ENCODE results near the gene DPM2.

Gene DPM2

DNA sequence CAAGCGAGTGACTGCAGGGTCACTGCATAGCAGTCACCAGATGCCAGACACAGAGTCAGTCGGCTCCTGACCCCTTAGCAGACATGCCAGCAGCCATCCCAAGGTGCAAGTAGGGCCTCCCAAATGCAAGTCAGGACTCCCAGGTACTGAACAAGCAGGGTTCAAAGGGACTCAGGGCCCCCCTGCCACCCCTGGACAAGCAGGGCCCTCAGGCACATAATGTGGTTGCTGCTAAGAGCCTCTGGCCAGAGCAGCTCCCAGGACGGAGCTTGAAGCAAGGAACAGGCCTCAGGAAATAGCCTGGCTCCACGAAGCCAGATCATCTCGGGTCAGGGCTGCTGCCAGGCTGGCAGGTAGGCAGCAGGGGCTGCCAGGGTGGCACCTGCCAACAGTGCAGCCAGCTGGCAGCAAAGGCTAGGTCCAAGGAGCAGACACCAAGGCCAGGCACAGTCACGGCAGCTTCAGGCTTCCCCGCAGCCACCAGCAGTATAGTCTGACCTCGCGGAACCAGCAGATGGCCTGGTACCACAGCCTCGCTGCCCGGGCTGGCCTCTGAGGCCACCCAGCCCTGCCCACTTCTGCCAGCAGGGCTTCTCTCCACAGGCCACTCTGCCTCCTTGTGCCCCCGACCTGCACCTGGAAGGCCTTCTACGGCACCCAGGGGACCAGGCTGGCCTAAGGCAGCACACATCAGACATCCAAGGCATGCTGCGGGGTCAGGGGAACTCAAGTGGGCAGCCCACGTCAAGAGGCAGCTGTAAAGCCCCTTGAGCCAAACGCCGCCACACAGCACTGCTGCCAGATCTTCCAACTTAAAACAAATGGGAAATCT lies 35.7 kb upstream of the DPM2 start:
- no peak for DNase-seq (ENCODE audit: low spot score)

DNA sequence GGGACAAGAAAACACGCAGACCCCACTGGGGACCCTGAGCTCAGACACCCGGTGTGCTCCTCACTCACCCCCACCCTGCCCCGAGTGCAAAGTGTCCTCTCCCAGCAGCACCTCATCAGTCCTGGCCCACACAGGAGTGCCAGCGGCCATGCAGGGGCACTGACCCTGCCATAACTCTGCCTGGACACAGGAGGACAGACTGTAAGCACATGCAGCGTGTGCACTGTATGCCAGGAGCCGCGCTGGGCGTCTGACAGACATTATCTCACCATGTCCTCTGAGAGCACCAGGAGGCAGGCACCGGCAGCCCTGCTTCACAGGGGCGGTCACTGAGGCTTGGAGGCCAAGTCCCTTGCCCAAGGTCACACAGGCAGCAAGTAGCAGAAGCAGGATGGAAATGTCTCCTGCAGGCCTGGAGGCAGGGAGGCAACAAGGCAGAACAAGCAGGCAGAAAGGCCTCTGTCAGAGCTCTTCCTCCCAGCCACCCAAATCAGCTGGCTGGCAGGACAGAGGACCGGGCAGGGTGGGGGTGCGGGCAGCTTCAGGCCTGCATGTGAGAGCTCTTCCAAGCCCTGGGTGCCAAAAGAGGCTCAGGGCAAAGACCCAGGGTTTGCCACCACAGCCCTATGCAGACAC lies 34.7 kb upstream of the DPM2 start:
- DNase-seq (ENCODE audit: low spot score): no peak

DNA sequence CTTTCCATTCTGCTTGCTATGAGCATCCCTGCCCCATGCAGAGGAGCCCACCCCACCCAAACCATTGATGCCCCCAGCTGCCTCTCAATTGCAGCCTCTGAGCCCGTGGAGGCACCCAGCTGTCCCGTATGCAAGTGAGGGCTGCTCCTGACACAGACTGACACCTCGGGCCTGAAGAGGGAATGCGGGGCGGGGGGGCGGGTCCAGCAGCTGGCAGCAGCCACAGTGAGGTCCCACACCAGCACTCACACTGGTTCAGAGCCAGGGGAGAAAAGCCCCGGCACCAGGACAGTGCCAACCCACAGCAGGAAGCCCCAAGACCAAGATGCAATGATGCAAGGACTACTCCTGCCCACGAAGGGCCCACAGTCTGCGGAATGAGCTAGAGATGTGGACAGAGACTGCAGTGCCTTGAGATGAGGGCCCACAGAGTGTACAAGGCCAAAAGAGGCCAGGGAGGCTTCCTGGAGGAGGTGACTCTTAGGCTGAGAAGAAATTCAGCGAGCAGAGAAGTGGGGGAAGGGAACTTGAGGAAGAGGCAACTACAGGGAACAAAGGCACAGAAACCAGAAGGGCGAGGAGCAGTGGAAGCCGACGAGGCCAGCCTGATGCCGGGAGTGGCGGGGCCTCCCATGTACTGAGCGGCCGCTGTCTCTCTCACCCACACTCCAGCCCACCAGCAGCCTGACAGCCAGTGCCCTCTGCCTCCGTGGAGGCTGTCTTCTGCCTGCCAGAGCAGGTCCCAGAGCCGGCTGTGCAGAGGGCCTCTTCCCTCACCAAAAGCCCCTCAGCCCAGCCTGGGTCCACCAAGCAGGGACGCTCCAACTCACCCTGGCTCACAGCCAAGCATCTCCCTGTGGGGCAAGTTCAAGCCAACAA lies 33.9 kb upstream of the DPM2 start:
- no peak for DNase-seq (ENCODE audit: low spot score)

DNA sequence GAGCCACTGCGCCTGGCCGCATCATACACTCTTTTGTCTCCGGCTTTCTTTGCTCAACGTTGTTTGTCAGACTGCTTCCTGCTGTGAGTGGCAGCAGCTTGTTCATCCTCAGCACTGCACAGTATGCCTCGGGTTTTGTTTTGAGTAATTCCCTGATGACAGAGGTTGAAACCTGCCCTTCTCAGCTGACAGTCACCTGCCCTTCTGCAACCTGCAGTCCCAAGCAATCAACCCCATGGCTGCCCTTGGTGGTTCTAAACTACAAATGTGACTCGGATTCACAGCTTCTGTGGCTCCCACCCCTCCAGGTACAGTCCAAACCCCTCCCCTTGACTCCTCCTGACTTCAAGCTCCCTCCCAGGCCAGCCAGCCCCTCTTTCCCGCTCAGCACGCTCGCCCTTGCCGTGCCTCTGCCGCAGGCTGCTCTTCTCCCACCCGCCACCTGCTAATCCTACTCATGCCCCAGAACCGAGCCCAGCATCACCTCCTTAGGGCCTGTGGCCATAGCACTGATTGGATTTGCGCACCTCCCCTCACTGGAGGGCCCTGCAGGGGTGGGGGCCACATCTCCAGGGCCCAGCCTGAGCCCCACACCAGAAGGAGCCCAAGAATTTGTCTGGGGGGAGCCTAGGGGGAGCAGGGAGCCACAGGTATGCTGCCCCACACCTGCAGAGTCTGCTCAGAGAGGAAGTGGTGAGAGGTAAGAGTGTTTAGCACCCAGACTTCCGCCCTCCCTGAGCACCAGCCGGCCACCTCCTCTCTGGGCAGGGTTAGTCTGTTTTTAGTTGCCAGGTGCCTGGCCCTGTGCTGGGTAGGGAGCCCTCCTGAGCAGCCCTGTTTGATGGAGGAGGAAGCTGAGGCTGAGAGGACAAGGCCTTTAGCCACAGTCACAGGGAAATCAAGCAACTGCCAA lies 33.0 kb upstream of the DPM2 start:
- DNase-seq (ENCODE audit: low spot score): peak; percentile 49

DNA sequence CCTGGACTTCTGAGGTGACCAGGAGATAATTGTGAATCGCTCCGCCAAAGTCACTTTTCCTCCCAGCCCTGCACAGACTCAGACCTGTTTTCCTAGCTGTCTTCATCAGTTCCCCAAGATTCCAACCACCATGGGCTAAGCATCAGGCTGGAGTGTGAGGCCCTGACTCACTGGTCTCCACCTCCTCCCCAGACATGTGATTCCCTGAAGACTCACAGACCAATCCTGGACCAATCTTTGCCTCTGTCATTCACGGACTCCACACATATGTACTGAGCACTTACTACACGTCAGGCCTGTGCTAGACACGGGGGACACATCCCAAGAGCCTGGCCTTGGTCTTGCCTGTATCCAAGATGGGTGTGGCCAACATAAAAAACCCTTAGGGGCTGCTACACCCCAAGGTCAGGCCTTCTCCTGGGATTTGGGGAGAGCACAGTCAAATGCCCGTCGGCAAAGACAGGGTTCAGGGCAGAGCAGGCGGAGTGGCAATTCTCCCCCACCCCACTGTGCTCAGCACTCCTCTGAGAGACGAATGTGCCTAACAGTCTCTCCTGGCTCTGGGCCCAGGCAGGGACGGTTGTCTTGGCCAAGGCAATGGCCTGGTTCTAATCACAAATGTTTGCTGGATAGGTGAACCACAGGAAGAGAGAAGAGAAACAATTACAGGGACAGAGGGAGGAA lies 31.2 kb upstream of the DPM2 start:
- DNase-seq (ENCODE audit: low spot score): no peak

DNA sequence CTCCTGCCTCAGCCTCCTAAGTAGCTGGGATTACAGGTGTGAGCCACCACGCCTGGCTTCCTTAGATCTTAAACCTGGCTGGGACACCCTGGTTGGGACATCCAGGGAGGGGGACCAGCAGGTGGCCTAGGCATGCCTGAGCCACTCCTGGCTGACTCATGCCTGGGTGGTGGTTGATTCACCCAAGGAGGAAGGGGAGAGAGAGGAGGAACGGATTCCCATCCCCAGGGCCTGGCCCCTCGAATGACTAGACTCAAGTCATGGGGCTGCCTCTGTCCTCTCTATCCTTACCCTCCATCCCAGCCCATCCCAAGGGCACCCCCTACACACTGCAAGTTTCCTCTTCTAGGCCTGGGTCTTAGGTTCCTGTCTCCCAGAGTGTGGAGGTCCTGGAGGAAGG lies 30.4 kb upstream of the DPM2 start:
- DNase-seq (ENCODE audit: low spot score): no peak

DNA sequence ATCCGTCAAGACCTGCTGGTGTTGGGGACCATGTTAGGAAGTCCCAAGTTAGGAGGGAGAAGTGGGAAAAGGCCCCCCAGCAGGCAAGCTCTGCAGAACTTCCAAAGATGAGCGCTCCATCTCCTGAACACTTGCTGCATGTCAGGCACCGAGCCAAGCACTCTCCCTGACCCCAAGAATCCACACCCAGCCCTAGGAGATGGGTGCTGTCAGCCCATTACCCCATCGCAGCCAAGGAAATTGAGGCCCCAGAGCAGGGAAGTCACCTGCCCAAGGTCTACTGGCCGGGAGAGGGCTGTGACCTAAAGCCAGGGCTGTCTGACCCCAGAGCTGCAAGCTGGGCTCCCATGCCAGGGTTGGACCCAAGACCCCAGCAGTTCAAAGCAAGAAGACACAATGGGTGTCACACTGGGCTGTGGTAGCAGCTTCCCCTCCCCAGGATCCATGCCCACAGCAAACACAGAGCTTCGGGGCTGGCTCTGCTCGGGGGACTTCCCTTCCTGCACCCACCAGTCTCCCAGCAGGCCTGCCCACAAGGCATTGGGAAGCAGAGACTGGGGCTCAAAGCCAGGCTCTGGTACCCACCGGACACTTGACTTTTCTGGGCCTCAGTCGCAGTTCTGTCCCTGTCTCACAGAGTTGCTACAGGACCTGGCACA lies 29.6 kb upstream of the DPM2 start:
- DNase-seq (ENCODE audit: low spot score): no peak

DNA sequence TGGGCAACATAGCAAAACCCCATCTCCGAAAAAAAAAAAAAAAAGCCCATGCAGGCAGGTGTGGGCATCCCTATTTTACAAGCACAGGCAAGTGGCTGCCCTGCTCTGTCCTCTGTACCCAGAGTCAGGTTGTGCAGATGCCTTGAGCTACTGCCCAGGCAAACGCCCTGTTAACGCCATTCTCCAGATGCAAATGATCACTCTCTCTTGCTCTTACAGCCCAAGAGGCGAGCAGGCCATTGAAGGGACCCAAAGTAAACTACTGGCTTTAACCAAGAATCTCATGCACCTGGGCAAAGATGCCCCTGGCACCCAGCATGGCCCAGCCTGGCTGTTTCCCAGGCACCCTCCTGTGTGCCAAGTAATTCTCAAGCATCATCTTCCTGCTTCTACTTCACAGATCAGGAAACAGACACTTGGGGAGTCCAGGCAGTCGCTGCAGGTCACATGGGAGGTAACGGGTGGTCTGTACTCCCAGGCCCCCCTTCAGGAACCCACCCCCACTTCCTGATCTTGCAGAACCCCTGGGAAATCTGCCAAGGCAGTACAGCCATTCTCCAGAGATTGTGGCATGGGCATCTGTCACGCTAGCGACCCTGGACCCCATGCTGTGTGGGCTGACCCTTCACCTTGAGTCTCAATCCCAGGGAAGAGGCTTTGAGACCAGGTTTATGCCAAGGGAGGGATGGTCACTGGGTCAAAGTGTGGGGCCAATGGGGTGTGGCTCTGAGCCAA lies 28.9 kb upstream of the DPM2 start:
- DNase-seq (ENCODE audit: low spot score): no peak

DNA sequence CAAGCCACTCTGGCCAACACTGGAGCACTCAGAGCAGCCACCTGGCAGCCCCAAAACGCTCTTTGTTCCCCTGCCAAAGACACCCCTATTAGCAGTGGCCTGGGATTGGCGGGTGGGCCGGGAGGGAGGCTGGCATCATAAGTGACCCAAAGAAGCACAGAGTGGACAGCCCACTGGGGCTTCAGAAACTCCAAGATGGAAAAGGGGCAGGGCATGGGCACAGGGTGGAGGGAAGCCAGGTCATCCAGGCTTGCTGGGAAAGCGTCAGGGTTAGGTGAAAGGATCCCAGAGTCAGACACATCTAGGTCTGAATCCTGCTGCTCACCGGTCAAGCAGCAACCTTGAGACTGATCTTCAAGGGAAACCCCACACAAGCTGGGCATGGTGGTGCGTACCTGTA lies 28.3 kb upstream of the DPM2 start:
- no peak for DNase-seq (ENCODE audit: low spot score)

DNA sequence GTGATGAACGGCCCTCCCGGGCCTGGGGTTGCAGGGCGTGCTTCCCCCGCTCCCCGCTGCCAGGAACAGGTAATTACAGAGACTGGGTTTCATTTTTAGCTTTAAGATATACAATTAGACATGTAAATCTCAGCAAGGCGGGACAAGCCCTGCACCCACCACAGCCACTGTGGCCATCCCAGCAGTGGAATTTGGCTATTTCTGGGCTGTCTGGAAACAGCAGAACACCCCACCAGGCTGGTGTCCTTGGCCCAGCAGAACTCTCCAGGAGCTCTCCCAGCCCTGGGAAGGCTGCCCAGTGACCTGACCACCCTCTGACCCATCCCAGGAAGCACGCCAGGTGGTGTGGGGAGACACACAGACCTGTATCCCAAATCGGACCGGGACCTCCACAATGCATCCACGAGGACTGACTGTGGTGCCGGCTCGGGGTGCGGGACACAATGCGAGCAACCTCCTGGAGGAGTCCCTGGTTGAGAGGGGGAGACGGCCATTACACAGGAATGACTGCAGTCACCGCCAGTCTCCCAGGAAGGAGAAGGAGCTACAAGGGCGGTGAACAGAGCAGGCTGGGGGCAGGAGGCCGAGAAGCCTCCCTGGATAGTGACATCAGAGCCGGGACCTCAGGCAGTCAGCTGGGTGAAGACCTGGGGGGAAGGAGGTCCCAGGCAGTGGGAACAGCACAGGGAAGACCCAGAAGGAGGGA lies 25.9 kb upstream of the DPM2 start:
- no peak for DNase-seq (ENCODE audit: low spot score)

DNA sequence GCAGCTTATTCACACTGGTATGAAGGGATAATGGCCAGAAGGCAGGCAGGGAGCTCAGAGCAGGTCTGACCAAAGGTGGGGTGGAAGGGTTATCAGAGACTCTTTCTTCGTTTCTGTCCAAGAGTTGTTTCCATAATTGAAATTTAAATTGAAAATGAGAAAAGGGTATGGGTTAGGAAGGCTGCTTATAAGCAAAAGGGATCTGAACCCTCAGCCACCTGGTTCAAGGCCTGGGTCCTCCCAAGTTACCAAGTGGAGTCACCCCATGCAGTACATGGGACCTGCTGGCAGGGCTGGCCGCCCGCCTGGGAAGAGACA lies 25.3 kb upstream of the DPM2 start:
- no peak for DNase-seq (ENCODE audit: low spot score)

DNA sequence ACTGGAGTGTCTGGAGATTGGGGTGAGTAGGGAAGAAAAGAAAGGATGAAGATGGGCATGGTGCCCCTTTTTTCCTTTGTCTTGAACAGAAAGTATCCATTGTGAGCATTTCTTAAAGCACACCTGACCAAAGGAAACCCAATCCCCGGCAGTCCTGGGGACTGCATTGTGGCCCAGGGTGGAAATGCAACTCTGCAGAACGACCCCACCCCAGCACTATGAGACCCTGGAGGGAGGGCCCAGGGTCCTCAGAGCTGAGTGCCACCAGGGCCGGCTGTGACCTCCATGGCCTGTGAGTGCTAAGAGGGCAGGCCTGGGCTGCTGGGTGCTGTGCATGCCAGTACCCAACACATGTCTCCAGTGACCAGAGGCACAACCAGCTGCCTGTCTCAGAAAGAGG lies 24.6 kb upstream of the DPM2 start:
- DNase-seq (ENCODE audit: low spot score): no peak

DNA sequence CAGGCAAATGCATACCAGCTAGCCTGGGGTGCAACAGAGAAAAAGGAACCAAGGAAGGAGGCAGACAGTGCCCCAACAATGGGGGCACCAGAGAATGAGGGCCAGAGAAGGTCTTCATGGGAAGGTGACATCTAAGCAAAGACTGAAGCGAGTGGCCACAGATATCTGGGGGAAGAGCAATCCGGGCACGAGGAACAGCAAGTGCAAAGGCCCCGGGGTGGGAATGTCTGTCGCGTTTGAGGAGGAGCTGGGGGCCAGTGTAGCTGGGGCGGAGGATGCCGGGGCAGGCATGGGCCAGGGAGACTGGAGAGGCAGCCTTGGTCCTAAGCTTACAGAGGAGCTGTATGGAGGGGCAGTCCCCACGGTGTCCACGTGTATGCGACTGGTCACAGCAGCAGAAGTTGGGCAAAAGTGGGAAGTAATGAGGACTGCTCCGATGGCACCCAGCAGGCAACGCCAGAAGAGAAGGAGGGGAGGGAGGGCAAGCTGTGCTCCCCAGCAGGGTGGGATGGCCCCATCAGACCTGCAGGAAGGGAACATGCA lies 24.0 kb upstream of the DPM2 start:
- DNase-seq (ENCODE audit: low spot score): no peak

DNA sequence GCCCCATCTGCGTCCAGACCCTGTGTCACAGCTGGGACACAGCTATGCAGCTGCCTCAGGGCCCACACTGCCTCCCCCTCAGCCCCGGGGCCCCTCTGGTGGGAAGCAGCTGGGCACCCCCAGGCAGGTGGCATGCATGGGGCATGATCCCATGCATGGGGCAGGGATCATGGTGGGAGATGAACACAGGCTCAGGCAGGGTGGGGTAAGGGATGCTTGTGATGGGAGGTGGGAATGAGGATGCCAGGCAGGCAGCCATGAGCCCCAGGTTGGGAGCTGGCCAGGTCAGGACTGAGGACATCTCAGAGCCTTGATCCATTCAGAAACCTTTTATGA lies 23.5 kb upstream of the DPM2 start:
- DNase-seq (ENCODE audit: low spot score): no peak

DNA sequence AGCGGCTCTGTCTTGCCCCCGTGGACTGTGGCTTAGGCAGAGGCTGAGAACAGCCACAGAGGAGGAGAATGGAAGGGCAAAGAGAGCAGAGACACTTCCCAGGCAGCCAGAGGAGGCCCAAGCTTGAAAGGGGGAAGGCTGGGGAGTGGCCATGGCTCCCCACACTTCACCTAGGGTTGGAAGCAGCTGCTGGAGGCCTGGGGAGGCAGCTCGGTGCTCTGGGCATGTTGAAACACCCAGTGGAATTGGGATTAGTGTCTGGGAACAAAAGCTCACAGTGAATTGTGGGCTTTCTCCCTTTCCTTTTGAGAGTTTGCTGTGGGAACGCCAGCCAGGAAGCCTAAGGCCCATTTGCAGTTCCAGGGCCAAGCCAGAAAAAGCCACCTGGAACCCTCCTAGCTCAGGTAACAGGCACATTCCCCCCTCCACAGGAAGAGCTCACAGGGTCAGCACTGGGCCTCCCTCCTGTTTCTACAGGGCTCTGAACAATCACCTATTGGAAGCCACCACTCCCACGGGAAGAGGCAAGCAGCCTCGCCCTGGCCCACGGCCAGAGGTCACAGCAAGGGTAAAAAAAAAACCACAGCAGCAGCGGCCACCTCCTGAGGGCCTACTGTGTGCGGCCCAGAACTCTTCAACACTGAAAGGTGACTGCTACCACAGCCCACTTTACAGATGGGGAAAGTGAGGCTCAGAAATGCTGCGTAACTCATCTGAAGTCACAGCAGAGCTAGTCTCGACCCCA lies 22.9 kb upstream of the DPM2 start:
- no peak for DNase-seq (ENCODE audit: low spot score)

DNA sequence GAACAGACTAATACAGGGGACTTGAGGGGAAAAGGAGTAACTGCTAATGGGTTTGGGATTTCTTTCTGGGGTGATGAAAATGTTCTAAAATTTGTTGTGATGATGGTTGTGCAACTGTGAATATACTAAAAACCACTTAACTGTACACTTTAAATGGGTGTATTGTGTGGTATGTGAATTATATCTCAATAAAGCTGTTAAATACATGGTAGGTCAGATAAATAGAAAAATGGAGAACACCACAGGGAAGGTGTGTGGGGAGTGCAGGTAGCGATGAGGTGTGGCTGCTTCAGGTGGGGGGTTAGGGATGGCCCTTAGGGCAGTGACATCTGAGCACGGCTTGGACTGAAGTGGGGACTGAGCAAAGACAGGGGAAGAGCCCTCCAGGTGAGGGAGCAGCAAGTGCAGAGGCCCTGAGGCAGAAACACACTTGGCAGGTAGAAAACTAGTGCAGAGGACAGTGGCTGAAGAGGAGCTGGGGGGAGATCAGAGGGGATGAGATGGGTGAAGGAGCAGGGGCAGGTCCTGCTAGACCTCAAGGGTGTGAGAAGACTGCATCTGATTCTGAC lies 22.3 kb upstream of the DPM2 start:
- DNase-seq (ENCODE audit: low spot score): no peak

DNA sequence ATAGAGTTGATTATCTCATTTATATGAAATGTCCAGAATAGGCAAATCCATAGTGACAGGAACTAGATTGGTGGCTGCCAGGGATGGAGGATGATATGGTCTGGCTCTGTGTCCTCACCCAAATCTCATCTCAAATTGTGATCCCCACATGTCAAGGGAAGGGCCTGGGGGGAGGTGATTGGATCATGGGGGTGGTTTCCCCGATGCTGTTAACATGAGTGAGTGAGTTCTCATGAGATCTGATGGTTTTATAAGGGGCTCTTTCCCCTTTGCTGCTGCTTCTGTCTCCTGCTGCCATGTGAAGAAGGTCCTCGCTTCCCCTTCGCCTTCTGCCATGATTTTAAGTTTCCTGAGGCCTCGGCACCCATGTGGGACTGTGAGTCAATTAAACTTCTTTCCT lies 21.7 kb upstream of the DPM2 start:
- DNase-seq (ENCODE audit: low spot score): no peak

DNA sequence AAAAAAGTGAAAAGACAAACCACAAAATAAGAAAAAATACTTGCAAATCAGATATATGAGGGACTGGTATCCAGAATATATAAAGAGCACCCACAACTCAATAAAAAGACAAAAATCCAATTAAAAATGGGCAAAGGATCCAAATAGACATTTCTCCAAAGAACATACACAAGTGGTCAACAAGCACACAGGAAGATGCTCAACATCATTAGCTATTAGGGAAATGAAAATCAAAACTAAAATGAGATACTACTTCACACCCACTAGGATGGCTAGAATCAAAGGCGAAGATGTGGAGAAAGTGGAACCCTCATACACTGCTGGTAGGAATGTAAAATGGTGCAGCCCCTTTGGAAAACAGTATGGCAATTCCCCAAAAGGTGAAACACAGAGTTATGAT lies 21.1 kb upstream of the DPM2 start:
- DNase-seq (ENCODE audit: low spot score): no peak

All from NAMALWA (cell line).